Ovary (tissue), 3 donors: ENCODE measurements around the gene SREBF1.

Experiments used
- EP300 ChIP-seq: sonication (generic); formaldehyde crosslinking; IDR thresholded peaks from one replicate; pipeline ENCODE4 v1.6.1; 2017; ENCODE audit warnings: antibody characterized with exemption
- POLR2A ChIP-seq: fragments of 450-650 bp; IDR thresholded peaks from one replicate; pipeline ENCODE4 v1.6.1; 2017; ENCODE audit warnings: antibody characterized with exemption, mild to moderate bottlenecking, moderate library complexity
- TF ChIP-seq, protein P1 (sequence below), 3 donors: fragments of 450-650 bp in 2 of 3; fragments of 200-600 bp in 1 of 3; IDR thresholded peaks; one replicate each; pipeline versions ENCODE4 v1.5.1 to v1.8.0; 2016 to 2022; ENCODE audit warnings: antibody characterized with exemption in 3 of 3, mild to moderate bottlenecking in 1 of 3
- donor health status: DM: no; HTN: no; CAD: no.

DNA sequence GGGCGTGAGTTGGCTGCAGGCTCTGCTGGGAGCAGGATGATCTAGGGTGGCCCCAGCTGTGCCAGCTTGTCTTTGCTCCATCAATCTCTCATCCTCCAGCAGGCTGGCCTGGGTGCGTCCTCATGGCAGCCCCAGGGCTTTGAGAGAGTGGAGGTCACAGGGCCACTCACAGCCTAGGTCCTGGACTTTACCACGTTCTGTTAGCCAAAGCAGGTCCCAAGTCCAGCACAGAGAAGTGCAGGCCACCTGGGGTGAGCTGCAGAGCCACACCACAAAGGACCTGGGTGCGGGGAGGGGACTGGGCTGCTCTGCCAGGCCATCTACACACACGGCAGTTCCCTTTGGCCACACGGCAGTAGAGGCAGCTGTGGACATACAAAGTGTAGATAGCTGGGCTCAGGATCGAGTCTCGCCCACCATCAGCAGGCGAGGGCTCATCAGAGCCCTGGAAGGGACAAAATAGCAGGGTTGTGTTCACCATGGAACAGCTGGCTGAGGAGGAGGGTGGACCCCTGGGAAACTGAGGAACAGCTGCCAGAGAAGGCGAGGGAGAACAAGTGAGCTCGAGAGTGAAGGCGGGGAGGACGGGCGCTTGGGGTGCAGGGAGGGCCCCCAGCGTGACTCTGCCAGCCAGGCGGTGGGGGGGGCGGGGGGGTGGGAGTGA, 30.0 kb downstream of the SREBF1 start:
- TF ChIP-seq, protein P1, sequence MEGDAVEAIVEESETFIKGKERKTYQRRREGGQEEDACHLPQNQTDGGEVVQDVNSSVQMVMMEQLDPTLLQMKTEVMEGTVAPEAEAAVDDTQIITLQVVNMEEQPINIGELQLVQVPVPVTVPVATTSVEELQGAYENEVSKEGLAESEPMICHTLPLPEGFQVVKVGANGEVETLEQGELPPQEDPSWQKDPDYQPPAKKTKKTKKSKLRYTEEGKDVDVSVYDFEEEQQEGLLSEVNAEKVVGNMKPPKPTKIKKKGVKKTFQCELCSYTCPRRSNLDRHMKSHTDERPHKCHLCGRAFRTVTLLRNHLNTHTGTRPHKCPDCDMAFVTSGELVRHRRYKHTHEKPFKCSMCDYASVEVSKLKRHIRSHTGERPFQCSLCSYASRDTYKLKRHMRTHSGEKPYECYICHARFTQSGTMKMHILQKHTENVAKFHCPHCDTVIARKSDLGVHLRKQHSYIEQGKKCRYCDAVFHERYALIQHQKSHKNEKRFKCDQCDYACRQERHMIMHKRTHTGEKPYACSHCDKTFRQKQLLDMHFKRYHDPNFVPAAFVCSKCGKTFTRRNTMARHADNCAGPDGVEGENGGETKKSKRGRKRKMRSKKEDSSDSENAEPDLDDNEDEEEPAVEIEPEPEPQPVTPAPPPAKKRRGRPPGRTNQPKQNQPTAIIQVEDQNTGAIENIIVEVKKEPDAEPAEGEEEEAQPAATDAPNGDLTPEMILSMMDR (IDR thresholded peaks at IDR 0.05): no peak
- no peak for TF ChIP-seq EP300
- TF ChIP-seq POLR2A: no peak
